ENCODE data around the gene WHRN. TPM values are rescaled to one million over a fixed set of nuclear protein-coding genes. Genes with fewer than 3 reads are reported as not detected.
A peak's percentile ranks its signal among the peaks of the same experiment; 100 is the strongest.

Gene WHRN
- total RNA-seq, 2 donors from 2014 or later, result 18.2 to 32.6 TPM

DNA sequence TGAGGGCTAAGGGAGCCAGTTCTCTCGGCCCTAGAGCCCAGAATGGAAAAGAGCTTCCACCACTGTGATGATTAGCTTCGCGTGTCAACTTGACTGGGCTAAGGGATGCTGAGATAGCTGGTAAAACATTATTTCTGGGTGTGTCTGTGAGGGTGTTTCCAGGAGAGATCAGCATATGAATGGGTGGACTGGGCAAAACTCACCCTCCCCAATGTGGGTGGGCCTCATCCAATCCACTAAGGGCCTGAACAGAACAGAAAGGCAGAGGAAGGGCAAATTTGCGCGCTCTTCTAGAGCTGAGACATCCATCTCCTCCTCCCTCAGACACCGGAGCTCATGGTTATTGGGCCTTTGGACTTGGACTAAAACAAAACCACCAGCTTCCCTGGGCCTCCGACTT is 96.6 kb downstream of the WHRN start:
- H3K4me3 Mint-ChIP-seq, result no peak overlapping the region
- H3K27me3 Mint-ChIP-seq, result peaks cover 6% of the 10 kb centered on the region
- peaks cover 2% of the 10 kb centered on the region for H3K36me3 Mint-ChIP-seq (ENCODE audit: low read depth)
- H3K4me1 Mint-ChIP-seq, result peaks cover 19% of the 10 kb centered on the region
- no peaks in the 10 kb centered on the region for H3K9me3 ChIP-seq (ENCODE audit: control insufficient read depth, low read length, poor library complexity, severe bottlenecking)
- H3K27ac Mint-ChIP-seq, result no peak overlapping the region
- ATAC-seq (no peak), DNase-seq (no peak)

DNA sequence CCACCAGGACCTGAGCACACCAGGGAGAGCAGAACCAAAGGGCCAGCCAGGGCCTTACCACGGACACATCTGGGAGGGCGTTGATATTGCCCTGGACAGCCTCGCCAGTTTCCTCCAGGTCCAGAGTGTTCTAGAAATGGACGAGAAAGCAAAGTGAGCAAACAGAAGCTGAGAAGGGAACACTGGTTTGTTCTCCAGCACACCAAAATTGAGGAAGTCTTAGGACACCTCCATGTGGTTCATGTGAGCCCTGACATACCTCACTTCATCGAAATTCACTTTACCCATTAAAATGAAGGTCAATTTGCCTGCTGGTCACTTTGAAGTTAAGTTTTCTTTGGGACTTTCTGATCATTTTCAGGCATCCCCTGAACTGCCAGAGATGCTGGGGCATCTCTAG is 97.4 kb downstream of the WHRN start:
- no peak overlapping the region for H3K27ac Mint-ChIP-seq
- peaks cover 19% of the 10 kb centered on the region for H3K4me1 Mint-ChIP-seq
- H3K4me3 Mint-ChIP-seq, result no peak overlapping the region
- ATAC-seq (no peak), DNase-seq (no peak)
- H3K36me3 Mint-ChIP-seq (ENCODE audit: low read depth), result peaks cover 2% of the 10 kb centered on the region
- H3K9me3 ChIP-seq (ENCODE audit: control insufficient read depth, low read length, poor library complexity, severe bottlenecking), result no peaks in the 10 kb centered on the region
- H3K27me3 Mint-ChIP-seq, result peaks cover 6% of the 10 kb centered on the region

DNA sequence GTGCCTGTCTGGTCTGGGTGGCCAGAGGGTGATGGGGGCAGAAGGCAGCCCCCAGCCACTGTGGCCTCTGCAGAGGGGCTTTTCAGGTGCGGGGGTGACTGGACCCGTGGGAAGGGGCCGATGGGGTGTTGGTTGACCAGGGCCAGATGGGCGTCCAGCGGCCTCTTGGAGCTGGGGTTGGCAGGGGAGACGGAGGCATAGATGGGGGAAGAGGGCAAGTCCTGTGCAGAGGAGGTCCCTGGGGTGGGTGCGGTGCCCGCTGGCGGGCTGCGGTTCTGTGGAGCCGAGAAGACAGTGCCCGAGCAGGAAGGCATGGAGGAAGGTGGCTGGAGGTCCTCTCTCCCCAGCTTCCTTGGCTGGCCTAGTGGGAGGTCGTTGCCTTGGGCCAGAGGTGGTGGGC is 98.8 kb downstream of the WHRN start:
- Mint-ChIP-seq H3K4me3 (no peak overlapping the region), H3K27me3 (peaks cover 6% of the 10 kb centered on the region), H3K27ac (no peak overlapping the region)

DNA sequence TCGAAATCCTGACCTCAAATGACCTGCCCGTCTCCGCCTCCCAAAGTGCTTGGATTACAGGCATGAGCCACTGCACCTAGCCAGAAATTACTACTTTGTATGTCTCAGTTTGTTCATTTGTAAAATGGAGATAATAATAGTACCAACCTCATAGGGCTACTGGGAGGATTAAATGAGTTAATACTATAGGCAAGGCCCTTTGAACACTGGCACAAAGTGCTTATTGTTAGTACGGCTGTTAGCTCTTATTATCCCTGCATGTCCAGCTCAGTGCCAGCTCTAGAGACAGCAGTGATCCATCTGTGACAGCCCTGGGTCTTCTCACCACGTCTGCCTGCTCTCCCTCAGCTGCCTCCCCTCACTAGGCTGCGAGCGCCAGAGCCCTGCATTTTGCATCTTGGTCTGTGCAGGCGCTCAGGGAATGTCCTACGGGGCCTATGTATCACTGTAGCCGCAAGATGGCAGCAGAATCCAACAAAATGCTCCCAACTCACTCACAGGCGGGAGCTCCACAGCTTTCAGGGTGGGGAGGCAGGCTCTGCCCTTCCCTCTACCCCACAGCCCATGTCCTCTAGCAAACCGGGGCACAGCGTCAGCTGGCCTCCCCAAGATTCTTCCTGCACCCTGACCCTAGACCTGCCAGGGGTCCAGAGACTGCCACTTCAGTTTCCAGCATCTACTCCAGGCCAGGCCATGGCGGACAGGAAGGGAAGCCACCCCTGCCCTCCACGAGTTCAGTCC is 99.8 kb downstream of the WHRN start:
- DNase-seq (peak; percentile 48 to 72 (median 60)), ATAC-seq (peak; percentile 99)
- peaks cover 19% of the 10 kb centered on the region for H3K4me1 Mint-ChIP-seq
- peak overlapping the region; percentile 36 for H3K4me3 Mint-ChIP-seq
- peaks cover 6% of the 10 kb centered on the region for H3K27me3 Mint-ChIP-seq
- H3K36me3 Mint-ChIP-seq (ENCODE audit: low read depth), result peaks cover 2% of the 10 kb centered on the region
- H3K9me3 ChIP-seq (ENCODE audit: control insufficient read depth, low read length, poor library complexity, severe bottlenecking), result no peaks in the 10 kb centered on the region
- peak overlapping the region; percentile 27 for H3K27ac Mint-ChIP-seq

More for the DNA sequence above, 98.8 kb downstream of the WHRN start:
- no peaks in the 10 kb centered on the region for H3K9me3 ChIP-seq (ENCODE audit: control insufficient read depth, low read length, poor library complexity, severe bottlenecking)
- ATAC-seq (no peak), DNase-seq (no peak)
- Mint-ChIP-seq H3K4me1 (peaks cover 19% of the 10 kb centered on the region), H3K36me3 (ENCODE audit: low read depth) (peaks cover 2% of the 10 kb centered on the region)

DNA sequence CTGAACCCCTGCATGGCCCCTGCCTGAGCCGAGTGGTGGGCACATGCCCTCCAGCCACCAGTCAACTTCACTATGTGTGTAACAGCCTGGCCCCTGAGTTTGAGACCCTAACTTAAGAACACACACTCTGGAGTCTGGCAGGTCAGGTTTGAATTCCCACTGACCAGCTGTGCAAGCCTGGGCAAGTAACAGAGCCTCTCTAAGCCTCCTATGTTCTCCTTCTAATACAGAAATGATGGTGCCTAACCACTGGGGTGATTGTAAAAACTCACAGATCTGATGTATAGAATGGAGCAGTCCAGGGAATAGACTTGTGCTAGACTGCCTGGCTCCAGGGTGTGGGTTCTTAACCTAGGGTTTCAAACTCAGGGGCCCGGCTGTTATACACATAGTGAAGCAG is 100.7 kb downstream of the WHRN start:
- Mint-ChIP-seq H3K27me3 (peaks cover under 1% of the 10 kb centered on the region), H3K4me1 (peaks cover 12% of the 10 kb centered on the region), H3K36me3 (ENCODE audit: low read depth) (peaks cover 2% of the 10 kb centered on the region)

DNA sequence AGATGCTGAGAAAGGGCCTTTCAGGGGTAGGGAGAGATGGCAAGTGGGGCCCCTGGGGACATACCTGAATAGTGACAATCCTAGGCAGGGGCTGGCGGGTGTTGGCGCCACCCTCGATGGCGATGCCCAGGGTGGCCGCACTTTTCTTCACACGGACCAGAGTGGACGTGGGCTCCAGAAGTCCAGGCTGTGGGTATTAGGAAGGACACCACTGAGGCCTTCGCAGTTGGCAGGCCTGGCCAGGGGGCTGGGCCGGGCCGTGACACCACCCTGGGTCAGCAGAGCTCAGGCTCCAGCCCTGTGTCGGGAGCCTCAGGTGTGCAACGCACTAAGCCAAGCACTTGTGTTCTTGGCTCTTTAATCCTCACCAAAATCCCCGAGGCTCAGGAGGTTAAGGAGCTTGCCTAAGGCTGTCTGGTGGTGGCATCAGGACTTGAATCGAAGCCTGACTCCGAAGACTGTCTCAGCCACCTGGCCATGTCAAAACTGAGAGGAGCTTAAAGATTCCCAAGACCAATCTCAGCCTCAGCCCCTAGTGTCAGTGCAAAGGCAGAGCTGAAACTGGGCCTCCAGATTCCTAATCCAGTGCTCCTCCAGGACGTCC is 102.0 kb downstream of the WHRN start:
- Mint-ChIP-seq H3K36me3 (ENCODE audit: low read depth) (no peaks in the 10 kb centered on the region), H3K27ac (no peak overlapping the region), H3K4me3 (no peak overlapping the region), H3K4me1 (peaks cover 6% of the 10 kb centered on the region), H3K27me3 (no peaks in the 10 kb centered on the region)
- no peak for ATAC-seq
- DNase-seq, result no peak
- H3K9me3 ChIP-seq (ENCODE audit: control insufficient read depth, low read length, poor library complexity, severe bottlenecking), result no peaks in the 10 kb centered on the region

More for the DNA sequence above, 100.7 kb downstream of the WHRN start:
- Mint-ChIP-seq H3K4me3 (no peak overlapping the region), H3K27ac (no peak overlapping the region)
- ATAC-seq, result no peak
- H3K9me3 ChIP-seq (ENCODE audit: control insufficient read depth, low read length, poor library complexity, severe bottlenecking), result no peaks in the 10 kb centered on the region
- DNase-seq, result no peak

DNA sequence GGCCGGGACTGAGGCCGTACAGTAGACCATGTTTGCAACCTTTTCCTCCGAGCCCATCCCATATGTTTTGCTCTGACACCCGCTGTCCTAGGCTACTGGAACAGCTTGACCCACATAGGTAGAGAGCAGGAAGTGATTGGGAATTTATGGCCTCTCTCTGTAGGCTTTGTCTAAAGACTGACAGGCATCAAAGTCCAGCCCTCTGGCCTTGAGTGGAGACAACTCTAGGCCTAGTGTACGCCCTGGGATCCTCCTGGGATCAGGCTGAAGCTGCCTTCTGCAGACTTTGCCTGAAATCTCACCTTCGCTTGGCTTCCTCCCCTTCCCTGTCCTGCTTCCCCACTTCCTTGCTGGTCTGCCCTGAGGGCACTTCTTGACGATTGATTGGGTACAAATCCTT is 103.9 kb downstream of the WHRN start:
- Mint-ChIP-seq H3K27me3 (no peaks in the 10 kb centered on the region), H3K27ac (no peak overlapping the region), H3K4me1 (peaks cover 17% of the 10 kb centered on the region), H3K4me3 (no peak overlapping the region), H3K36me3 (ENCODE audit: low read depth) (no peaks in the 10 kb centered on the region)
- DNase-seq (no peak), ATAC-seq (no peak)
- no peaks in the 10 kb centered on the region for H3K9me3 ChIP-seq (ENCODE audit: control insufficient read depth, low read length, poor library complexity, severe bottlenecking)

DNA sequence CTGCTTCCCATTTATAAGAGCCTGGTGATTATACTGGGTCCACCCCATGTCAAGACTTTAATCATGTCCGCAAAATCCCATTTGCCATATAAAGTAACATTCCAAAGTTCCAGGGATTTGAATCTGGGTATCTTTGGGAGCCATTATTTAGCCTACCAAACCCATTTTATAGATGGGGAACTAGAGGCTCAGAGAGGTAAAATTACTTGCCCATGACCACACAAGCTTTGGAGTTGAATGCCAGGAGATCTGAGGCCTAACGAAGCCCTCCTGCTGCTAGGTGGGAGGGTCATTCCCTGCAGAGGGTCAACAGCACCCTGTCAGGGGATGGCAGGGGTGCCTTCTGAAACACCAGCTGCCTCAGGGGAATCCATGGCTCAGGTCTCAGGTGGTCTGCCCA is 104.5 kb downstream of the WHRN start:
- ATAC-seq, result no peak
- Mint-ChIP-seq H3K4me3 (no peak overlapping the region), H3K36me3 (ENCODE audit: low read depth) (no peaks in the 10 kb centered on the region), H3K4me1 (peaks cover 19% of the 10 kb centered on the region), H3K27me3 (no peaks in the 10 kb centered on the region), H3K27ac (no peak overlapping the region)
- H3K9me3 ChIP-seq (ENCODE audit: control insufficient read depth, low read length, poor library complexity, severe bottlenecking), result no peaks in the 10 kb centered on the region
- no peak for DNase-seq

DNA sequence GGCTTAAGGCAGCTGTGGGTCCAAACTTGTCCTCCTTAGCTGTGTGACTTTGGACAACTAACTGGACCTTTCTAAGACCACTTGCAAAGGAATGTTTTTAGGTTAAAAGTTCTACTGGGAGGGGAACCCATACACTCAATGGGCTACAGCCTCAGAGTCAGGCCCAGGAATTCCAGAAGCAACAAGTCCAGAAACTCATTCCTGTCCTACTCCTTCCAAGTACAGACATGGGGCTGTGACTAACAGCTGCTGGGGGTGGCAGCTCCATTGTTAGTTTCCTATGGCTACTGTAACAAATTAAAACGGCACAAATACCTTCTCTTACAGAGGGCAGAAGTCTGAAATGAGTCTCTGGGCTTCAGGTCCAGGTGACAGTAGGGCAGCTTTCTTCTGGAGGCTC is 105.1 kb downstream of the WHRN start:
- DNase-seq, result no peak
- H3K9me3 ChIP-seq (ENCODE audit: control insufficient read depth, low read length, poor library complexity, severe bottlenecking), result no peaks in the 10 kb centered on the region
- Mint-ChIP-seq H3K36me3 (ENCODE audit: low read depth) (no peaks in the 10 kb centered on the region), H3K27me3 (no peaks in the 10 kb centered on the region), H3K4me1 (peaks cover 19% of the 10 kb centered on the region), H3K27ac (no peak overlapping the region), H3K4me3 (no peak overlapping the region)
- ATAC-seq, result no peak

DNA sequence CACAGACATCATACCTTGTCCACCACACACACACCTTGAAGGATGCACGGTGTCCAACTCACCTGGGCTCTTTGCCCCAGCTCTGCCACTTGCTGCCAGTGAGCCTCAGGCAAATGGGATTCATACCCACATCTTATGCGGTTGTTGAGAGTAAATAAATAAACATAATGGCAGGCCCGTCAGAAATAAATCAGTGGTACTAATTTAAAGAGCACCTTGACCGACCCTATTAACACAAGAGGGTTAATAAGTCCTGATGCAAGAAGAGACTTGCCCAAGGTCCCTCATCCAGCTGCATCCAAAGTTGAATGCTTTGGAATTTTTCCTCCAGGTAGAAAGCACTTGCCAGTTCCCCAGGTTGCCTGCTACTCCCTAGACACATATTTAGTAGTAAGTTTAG is 105.9 kb downstream of the WHRN start:
- ATAC-seq (no peak), DNase-seq (no peak)
- Mint-ChIP-seq H3K4me3 (no peak overlapping the region), H3K27ac (no peak overlapping the region), H3K27me3 (no peaks in the 10 kb centered on the region), H3K36me3 (ENCODE audit: low read depth) (no peaks in the 10 kb centered on the region), H3K4me1 (peaks cover 26% of the 10 kb centered on the region)
- no peaks in the 10 kb centered on the region for H3K9me3 ChIP-seq (ENCODE audit: control insufficient read depth, low read length, poor library complexity, severe bottlenecking)

DNA sequence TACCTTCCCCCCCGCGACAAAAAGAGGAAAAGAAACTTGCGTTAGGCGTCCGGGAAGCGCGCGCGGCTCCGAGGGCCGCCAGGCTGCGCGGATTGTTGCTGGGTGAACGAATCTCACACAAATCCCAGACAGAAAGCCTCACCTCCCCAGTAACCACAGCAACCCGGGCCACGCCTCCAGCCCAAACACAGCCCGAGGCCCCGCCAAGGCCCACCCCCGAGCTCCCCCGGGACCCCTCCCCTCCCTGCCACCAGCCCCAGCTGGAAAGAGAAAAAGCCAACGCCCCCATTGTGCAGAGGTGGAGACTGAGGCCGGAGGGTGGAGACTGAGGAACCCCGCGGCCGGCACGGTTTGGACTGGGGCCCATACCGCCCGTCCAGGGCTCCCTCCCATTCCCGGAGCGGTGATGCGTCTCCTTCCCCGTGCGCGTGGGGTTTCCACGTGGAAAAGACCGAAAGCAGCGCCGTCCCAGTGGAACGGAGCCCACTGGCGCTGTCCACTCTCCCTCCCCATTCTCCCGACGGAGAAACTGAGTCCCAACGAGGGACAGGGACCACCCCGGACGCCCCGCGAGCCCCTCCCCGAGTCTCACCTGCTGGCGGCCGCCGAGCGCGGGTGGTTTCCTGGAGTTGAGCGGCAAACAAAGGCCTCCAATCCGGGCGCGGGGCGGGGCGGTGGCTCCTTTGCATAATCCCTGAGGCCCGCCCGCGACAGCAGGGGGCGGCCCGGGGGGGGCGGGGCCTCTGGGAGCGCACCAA is 107.2 kb downstream of the WHRN start:
- H3K4me1 Mint-ChIP-seq, result peaks cover 31% of the 10 kb centered on the region
- ATAC-seq (peak; percentile 90), DNase-seq (peak; percentile 94 to 97 (median 94))
- peak overlapping the region; percentile 97 for H3K27ac Mint-ChIP-seq
- H3K36me3 Mint-ChIP-seq (ENCODE audit: low read depth), result peaks cover 2% of the 10 kb centered on the region
- H3K4me3 Mint-ChIP-seq, result peak overlapping the region; percentile 98
- H3K27me3 Mint-ChIP-seq, result no peaks in the 10 kb centered on the region
- H3K9me3 ChIP-seq (ENCODE audit: control insufficient read depth, low read length, poor library complexity, severe bottlenecking), result no peaks in the 10 kb centered on the region

DNA sequence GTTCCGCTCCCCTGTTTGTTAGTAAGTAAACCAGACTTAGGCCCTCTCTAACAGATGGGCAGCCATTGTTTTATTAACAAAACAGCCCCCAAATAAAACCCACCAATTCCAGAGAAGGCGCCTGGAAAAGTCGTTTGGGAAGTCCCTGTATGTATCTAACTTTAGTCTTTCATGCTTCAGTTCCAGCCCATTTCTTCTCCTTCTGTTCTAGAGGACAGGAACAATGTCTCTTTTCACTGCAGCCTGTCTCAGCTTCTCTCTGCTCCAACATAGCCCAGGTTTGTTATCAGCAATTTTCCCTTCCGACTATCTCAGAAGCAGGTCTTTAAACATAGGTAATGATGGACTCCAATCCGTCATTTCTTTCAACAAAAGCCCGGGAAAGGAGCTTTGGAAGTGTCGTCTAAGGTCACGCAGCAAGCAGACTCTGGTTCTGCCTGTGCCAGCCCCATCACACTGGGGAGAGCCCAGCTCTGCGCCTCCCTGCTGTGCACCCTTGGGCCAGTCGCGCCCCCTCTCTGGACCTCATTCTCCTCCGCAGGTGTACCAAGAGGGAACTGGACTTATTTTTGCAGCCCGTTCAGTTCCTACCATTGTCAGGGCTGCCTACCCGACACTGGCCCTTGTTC is 107.9 kb downstream of the WHRN start:
- peaks cover 2% of the 10 kb centered on the region for H3K36me3 Mint-ChIP-seq (ENCODE audit: low read depth)
- peak overlapping the region; percentile 98 for H3K4me3 Mint-ChIP-seq
- DNase-seq (no peak), ATAC-seq (no peak)
- peaks cover 35% of the 10 kb centered on the region for H3K4me1 Mint-ChIP-seq
- no peaks in the 10 kb centered on the region for H3K9me3 ChIP-seq (ENCODE audit: control insufficient read depth, low read length, poor library complexity, severe bottlenecking)
- peak overlapping the region; percentile 97 for H3K27ac Mint-ChIP-seq
- no peaks in the 10 kb centered on the region for H3K27me3 Mint-ChIP-seq

DNA sequence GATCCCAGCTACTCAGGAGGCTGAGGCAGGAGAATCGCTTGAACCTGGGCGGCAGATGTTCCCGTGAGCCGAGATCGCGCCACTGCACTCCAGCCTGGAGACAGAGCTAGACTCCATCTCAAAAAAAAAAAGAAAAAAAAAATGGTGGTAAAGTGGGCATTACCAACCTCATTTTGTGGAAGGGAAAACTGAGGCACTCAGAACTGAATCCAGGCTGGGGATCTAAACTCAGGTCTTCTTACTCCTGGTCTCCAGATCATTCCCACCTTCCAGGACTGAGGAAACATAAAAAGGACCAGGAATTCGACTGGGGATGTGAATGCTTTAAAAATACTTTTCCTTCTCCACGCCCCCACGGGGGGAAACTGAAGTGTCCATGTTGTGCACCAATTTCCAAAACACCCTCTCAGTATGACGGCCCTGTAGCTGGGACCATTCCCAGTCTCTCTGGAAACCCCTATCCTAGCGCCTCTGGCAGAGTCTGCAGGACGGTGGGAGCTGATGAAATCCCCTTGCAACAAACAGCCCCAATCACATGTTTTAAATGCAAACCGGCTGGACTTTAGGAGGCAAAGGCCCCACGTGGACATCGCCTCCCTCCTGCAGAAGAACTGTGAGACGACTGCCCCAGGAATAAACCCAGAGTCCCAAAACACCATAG is 108.6 kb downstream of the WHRN start:
- DNase-seq (no peak), ATAC-seq (no peak)
- Mint-ChIP-seq H3K4me1 (peaks cover 38% of the 10 kb centered on the region), H3K27ac (peak overlapping the region; percentile 97), H3K36me3 (ENCODE audit: low read depth) (peaks cover 2% of the 10 kb centered on the region), H3K4me3 (peak overlapping the region; percentile 98), H3K27me3 (no peaks in the 10 kb centered on the region)
- H3K9me3 ChIP-seq (ENCODE audit: control insufficient read depth, low read length, poor library complexity, severe bottlenecking), result no peaks in the 10 kb centered on the region

Measured in T-helper 17 cell (primary cell).